GM13977 (cell line): ENCODE measurements around the gene RIPK3.
"Not testable (repeated sequence)": the region's sequence is repeated elsewhere in the genome, so short reads cannot be mapped to it uniquely, and the experiment has no call there.

Source experiments
- DNase-seq: peaks from one replicate; pipeline ENCODE4 v3.0.0; 2012; ENCODE audit warnings: low spot score
- in situ Hi-C: fragments of 300-500 bp; cut with MboI; formaldehyde crosslinking; loops from one replicate; pipeline ENCODE4 v1.12.0; 2022; ENCODE audit warnings: low sequenced_read_pairs, low pct_unique_long_range_greater_than_20kb, mixed read lengths, inconsistent platforms; ENCODE audit not compliant: unreplicated experiment
- TF ChIP-seq, protein P1 (sequence below): IDR thresholded peaks from 2 replicates; pipeline ENCODE4 v1.5.1; 2012; ENCODE audit warnings: mild to moderate bottlenecking, control low read depth; ENCODE audit not compliant: insufficient read depth; ENCODE audit errors: extremely low read depth, missing control alignments

The RIPK3 gene

DNA sequence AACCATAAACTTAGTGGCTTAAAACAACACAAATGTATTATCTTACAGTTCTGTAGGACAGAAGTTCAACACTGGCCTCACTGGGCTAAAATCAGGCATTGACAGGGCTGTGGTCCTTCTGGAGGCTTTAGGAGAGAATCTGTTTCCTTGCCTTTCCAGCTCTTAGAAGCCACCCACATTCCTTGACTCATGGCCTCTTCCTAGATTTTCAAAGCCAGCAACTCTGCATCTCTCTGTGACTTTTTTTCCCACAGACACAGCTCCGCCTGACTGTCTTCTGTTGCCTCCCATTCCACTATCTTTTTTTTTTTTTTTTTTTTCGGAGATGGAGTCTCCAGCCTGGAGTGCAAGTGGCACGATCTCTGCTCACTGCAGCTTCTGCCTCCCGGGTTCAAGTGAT is 16.4 kb upstream of the RIPK3 start:
- in situ Hi-C loops: no loop called here
- DNase-seq: no peak
- TF ChIP-seq, protein P1, sequence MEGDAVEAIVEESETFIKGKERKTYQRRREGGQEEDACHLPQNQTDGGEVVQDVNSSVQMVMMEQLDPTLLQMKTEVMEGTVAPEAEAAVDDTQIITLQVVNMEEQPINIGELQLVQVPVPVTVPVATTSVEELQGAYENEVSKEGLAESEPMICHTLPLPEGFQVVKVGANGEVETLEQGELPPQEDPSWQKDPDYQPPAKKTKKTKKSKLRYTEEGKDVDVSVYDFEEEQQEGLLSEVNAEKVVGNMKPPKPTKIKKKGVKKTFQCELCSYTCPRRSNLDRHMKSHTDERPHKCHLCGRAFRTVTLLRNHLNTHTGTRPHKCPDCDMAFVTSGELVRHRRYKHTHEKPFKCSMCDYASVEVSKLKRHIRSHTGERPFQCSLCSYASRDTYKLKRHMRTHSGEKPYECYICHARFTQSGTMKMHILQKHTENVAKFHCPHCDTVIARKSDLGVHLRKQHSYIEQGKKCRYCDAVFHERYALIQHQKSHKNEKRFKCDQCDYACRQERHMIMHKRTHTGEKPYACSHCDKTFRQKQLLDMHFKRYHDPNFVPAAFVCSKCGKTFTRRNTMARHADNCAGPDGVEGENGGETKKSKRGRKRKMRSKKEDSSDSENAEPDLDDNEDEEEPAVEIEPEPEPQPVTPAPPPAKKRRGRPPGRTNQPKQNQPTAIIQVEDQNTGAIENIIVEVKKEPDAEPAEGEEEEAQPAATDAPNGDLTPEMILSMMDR: no peak

- no peak for DNase-seq
- TF ChIP-seq, protein P1: no peak
- in situ Hi-C loops: no loop called here
These were observed 15.2 kb upstream of the RIPK3 start for GRCh38 chr14:24355009-24355408.

- in situ Hi-C loops: not testable (repeated sequence)
These were observed 14.7 kb upstream of the RIPK3 start for GRCh38 chr14:24354482-24354825.

DNA sequence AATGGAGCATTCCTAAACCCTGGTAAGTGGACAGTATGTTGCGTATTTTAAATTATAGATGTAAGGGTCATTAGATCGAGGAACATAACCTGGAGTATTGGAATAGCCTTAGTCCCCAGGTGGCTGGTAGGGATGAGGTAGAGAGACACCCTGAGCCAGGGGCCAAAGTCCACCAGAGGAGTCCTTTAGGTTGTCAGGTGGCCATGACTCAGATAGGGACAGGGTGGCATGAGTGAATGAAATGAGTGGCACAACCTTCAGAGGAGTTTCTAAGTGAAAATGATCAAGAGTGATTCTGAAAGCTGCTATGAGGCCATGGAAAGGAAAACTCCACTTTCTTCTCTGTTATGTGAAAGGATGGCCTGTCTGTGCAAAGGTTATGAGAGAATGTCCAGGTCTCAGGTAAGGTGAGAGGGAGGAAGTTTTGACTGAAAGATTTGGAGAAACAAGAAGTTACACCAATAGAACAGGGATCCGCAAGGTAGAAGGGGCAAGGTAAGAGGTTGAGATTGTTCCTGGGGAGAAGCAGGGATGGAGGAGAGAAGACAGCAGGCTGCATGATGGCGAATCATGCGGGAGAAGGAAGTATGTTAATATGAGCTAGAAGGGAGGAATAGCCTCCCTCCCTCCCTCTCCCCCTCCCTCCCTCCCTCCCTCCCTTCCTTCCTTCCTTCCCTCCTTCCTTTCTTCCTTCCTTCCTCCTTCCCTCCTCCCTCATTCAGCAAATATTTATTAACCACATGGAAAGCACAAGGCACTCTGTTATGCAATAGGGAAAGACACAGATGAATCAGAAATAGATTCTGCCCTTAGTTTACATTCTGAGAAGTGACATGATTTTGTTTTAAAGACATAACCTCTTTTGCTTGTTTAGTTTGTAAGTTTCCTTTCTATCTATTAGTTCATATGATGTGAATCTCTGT is 14.0 kb upstream of the RIPK3 start:
- TF ChIP-seq, protein P1: no peak
- no peak for DNase-seq
- in situ Hi-C loops: no loop called here

More at GRCh38 chr14:24354482-24354825, 14.7 kb upstream of the RIPK3 start:
- DNase-seq: not testable (repeated sequence)

DNA sequence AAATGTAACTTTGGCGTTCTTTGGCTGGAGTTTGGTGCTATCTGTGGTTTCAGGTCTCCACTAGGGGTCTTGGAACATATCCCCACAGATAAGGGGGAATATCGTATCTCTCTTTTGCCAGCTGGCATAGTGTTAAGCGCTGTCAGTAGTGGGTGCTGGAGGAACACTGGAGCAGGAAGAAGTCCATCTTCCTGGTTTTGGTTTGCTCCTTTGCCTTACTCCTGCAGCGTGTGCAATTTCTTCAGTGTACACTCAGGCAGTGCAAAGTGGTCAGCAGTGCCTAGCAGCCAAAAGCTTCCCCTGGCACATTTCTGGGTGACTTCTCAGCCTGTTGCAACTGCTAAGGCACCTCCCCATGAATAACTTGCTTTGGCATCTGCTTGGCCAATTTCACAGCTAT is 11.7 kb upstream of the RIPK3 start:
- in situ Hi-C loops: no loop called here
- TF ChIP-seq, protein P1: no peak
- no peak for DNase-seq

GRCh38 chr14:24349742-24350141 is 10.0 kb upstream of the RIPK3 start:
- in situ Hi-C loops: loop anchor here (25.0 kb wide), 1 partner anchor 313 kb away; no protein-coding TSS in a partner anchor
- no peak for DNase-seq
- TF ChIP-seq, protein P1: no peak

DNA sequence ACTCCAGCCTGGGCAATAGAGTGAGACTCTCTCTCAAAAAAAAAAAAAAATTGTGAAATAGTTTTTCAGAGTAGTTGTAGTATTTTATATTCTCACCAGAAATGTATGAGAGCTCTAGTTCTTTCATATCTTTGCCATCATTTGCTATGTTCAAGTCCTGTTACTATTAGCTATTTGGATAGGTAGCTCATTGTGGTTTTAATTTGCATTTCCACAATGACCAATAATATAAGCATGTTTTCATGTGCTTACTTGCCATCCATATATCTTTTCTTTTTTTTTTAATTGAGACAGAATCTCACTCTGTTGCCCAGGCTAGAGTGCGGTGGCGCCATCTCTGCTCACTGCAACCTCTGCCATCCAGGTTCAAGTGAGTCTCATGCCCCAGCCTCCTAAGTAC is 8.4 kb upstream of the RIPK3 start:
- DNase-seq: no peak
- in situ Hi-C loops: loop anchor here (25.0 kb wide), 1 partner anchor 314 kb away; no protein-coding TSS in a partner anchor
- TF ChIP-seq, protein P1: no peak
